ENCODE data around the gene LYPD3.
"Not testable (repeated sequence)": the region's sequence is repeated elsewhere in the genome, so short reads cannot be mapped to it uniquely, and the experiment has no call there.

The LYPD3 gene

DNA sequence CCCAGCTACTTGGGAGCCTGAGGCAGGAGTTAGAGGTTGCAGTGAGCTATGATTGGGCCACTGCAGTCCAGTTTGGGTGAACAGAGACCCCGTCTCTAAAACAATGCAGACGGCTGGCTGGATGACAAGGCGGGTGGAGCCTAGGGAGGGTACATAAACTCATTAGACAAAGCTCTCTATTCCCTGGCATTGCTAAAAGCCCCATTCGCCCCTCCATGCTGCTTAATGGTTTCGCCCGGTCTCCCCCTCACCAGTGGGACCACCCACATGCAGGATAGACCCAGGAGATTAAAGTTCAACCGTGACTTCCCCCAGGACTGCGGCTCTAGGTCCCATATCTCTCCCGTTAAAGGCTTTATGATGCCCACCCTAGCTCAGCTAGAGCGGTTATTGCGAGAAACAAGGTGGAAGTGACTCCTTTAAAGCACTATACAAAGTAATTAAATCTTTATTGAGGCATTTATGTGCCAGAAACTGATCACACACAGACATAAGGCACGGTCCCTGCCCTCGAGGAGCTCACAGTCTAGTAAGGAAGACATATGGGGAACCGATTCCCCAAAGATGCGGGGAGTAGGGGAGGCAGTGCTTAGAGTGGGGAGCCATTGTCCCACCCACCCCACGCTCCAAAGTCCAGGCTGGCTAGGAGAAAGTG is 4.9 kb downstream of the LYPD3 start:
- DNase-seq = no peak

DNA sequence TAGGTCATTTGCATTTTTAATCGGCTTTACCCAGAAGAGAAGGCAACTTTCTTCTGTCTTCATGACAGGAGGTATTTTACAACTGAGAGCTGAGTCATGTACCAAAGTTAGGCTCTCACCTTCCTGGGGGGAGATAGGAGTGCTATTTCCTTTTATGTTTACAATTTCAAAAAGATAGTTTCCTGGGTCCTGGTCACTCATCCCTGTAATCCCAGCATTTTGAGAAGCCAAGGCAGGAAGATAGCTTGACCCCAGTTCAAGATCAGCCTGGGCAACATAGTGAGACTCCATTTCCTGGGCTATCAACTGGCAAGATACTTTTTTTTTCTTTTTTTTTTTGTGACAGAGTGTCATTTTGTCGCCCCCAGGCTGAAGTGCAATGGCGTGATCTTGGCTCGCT is 7.6 kb downstream of the LYPD3 start:
- DNase-seq = no peak

DNA sequence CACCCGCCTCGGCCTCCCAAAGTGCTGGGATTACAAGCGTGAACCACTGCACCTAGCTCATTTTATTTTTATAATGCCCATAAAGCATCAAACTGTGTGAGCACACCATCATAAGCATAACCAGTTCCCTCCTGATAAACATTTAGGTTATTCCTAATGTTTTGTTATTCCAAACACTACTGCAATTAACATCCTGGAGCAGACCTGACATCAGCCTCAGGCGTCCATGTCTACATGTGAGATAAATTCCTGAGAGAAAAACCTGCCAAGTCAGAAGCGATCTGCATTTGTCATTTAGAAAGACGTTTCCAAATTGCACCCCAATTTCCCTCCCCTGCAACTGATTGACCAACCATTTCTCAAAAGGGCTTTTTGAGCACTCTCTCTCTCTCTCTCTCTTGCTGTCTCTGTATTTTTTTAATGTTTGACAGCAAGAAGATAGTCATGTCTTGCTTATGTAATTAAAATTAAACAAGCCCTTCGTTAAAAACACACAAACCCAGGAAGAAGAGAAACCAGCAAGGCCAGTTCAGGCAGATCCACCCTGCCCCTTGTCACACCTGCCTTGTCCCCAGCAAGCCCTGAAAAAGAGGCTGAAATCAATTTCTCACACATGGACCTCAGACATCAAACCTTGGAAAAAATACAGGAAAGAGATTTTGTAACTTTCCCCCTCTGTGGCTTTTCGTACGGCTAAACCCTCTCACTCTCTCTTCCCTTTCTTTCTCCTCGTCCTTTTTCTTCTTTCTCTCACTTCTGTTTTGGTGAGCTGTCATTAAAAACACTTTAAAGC is 9.9 kb downstream of the LYPD3 start:
- no peak for DNase-seq

- no peak for DNase-seq
These were observed 11.4 kb downstream of the LYPD3 start for GRCh38 chr19:43454031-43454430.

GRCh38 chr19:43452582-43452981 is 12.8 kb downstream of the LYPD3 start:
- no peak for DNase-seq

GRCh38 chr19:43450545-43450997 is 14.8 kb downstream of the LYPD3 start:
- no peak for DNase-seq

DNA sequence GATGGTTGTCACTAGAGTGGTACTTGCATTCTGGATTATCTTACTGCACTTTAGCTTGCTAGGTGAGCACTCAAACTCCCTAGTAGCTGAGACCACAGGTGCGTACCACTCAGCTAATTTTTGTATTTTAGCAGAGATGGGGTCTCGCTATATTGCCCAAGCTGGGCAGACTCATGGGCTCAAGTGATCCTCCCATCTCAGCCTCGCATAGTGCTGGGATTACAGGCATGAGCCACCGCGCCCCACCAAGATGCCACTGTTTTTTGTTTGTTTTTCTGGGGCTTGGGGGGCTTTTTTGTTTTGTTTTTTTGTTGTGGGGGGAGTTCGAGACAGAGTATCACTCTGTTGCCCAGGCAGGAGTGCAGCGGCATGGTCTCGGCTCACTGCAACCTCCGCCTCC is 17.8 kb downstream of the LYPD3 start:
- no peak for DNase-seq

GRCh38 chr19:43446746-43447489 is 18.5 kb downstream of the LYPD3 start:
- DNase-seq = peak; percentile 84

- DNase-seq = no peak
These were observed 20.0 kb downstream of the LYPD3 start for GRCh38 chr19:43445426-43445825.

DNA sequence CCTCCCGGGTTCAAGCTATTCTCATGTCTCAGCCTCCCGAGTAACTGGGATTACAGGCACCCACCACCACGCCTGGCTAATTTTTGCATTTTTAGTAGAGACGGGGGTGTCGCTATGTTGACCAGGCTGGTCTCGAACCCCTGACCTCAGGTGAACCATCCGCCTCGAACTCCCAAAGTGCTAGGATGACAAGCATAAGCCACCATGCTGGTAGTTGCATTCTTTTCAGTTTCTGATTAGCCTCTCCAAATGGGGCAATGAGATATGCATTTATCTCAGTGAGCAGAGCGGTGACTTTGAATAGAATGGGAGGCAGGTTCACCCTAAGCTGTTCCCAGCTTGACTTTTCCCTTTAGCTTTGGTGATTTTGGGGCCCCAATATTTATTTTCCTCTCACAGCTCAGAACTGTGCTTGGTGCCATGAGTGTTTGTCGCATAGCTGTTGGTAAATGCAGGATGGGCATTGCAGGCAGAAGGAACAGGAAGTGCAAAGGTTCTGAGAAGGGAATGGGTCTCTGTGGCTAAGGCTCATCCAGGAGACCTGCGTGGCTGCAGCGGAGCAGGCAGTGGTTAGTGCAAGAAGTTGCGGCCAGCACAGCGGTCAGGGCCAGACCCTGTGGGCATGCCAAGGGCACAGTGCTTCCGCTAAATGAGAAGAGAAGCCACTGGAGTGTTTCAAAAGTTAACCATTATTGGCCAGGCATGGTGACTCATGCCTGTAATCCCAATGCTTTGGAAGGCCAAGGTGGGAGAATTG is 20.7 kb downstream of the LYPD3 start:
- peak; percentile 49 for DNase-seq

GRCh38 chr19:43444091-43444490 is 21.3 kb downstream of the LYPD3 start:
- DNase-seq = not testable (repeated sequence)

GRCh38 chr19:43441716-43442115 is 23.7 kb downstream of the LYPD3 start:
- no peak for DNase-seq

GRCh38 chr19:43439709-43440063 is 25.7 kb downstream of the LYPD3 start:
- DNase-seq = no peak

DNA sequence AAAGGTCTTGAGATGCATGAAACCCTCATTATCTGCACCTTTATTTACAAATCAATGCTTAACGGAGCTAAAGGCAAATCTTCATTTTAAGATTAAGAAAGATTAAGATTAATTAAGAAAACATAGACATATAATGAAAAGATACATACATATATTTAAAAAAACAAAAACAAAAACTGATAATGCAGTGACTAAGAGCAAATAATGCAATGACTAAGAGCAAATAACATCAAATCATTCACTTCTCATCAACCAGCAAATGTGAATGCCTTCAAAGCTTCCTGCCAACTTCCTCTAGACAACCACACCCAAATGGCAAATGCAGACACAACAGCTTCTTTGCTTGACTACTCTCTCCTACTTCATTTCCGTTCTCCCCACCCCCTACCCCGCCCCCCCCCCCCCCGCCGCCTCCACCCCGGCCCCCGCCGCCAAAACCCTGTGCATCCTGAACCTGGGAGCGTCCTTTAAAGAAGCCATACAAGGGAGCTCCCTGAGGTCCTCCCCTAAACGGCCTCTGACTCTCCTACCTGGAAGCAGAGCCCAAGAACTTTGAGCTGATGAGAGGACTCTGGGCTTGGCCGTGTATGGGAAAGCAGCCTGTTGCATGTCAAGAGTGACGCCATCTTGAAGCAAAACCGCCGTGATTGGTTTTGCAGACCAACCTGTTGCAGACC is 26.2 kb downstream of the LYPD3 start:
- peak; percentile 62 for DNase-seq

- peak; percentile 47 for DNase-seq
These were observed 26.9 kb downstream of the LYPD3 start for GRCh38 chr19:43438291-43439031.

DNA sequence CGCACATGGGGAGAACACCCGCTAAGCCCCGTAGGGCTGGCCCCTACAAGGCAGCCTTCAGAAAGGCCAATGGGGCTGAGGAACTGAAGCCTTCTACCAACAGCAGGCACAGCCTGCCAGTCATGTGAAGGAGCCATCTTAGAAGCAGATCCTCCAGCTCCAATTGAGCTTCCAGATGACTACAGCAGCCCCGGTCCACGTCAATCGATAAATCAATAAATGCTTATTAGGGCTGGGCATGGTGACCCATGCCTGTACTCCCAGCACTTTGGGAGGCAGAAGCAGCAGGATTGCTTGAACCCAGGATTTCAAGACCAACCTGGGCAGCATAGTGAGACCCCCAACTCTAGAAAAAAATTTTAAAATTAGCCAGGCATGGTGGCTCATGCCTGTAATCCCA is 27.7 kb downstream of the LYPD3 start:
- DNase-seq = no peak

DNA sequence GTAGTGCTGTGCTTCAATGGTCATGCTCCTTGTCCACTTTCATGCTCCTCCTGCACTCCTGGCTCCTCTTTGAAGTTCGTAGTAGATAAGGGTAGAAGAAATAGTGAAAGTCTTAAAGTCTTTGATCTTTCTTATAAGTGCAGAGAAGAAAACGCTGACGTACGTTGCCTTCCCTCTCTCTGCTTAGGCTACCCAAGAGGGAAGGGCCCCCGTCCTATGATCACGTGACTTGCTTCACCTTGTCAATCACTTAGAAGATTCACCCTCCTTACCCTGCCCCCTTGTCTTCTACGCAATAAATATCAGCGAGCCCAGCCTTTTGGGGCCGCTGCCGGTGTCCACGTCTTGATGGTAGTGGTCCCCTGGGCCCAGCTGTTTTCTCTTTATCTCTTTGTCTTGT is 28.1 kb downstream of the LYPD3 start:
- not testable (repeated sequence) for DNase-seq

DNA sequence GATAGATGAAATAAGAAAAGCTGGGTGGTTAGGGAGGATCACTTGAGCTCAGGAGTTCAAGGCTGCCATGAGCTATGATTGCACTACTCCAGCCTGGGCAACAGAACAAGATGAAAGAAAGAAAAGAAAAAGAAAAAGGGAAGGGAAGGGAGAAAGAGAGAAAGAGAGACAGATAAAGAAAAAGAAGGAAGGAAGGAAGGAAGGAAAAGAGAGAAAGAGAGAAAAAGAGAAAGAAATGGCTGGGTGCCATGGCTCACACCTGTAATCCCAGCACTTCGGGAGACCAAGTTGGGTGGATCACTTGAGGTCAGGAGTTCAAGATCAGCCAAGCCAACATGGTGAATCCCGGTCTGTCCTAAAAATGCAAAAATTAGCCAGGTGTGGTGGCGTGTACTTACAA is 29.6 kb downstream of the LYPD3 start:
- DNase-seq = no peak

GRCh38 chr19:43433689-43434088 is 31.7 kb downstream of the LYPD3 start:
- DNase-seq = no peak

DNA sequence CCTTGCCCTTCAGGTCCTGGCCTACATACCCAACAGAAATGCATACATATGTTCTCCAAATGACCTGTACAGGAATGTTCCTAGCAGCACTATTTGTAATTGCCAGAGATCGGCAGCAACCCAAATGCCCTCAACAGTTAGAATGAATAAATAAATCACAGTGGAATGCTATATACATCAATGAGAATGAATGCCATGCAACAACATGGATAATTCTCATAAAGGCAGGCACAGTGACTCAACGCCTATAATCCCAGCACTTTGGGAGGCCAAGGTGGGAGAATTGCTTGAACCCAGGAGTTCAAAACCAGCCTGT is 32.1 kb downstream of the LYPD3 start:
- DNase-seq = no peak

DNA sequence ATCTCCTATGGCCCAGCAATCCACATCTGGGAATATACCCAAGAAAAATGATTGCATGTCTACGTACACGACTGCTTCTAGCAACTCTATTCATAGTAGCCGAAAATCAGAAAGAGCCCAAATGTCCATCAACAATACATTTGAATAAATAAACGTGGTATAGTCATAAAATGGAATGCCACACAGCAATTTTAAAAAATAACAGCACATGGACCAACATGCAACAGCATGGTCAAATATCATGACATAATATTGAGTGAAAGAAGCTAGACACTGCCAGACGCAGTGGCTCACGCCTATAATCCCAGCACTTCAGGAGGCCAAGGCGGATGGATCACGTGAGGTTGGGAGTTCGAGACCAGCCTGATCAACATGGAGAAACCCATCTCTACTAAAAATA is 34.4 kb downstream of the LYPD3 start:
- DNase-seq = no peak

DNA sequence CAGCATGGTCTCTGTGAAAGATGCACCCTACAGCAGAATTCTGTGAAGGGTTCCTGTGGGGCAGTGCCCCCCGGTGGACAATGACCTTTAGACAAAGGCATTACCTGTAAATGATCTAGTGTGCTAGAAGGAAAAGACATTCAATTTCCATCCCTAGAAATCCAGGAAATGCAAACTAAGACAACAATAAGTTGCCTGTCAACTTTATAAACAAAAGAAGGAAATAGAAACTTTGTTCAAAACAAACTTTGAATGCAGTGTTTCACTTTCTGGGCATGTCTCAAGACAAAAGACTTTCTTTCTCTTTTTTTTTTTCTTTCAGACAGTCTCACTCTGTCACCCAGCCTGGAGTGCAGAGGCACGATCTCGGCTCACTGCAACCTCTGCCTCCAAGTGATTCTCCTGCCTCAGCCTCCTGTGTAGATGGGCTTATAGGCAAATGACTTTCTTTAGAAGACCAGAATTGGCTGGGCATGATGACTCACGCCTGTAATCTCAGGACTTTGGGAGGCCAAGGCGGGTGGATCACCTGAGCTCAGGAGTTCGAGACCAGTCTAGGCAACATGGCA is 35.2 kb downstream of the LYPD3 start:
- peak; percentile 18 for DNase-seq

Measured in hematopoietic multipotent progenitor cell treated with erythropoietin and hydrocortisone succinate and interleukin-3 and kit ligand, for 6 days (in vitro differentiated cells).